ENCODE data around the gene SGIP1.

Gene SGIP1

DNA sequence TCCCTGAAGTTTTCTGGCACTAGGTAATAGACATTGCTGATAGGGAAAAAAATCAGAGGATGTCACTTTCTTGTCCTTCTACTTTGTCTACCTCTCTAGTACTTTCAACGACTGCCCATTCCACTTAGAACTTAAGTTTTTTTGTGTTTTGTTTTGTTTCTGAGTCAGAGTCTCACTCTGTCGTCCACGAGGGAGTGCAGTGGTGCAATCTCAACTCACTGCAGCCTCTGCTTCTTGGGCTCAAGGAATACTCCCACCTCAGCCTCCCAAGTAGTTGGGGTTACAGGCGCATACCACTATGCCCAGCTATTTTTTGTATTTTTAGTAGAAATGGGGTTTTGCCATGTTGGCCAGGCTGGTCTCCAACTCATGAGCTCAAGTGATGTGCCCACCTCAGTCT is 79.2 kb downstream of the SGIP1 start:
- TF ChIP-seq POLR2AphosphoS5 (IDR thresholded peaks at IDR 0.05; ENCODE audit: low read depth, low read length) = no peak
- TF ChIP-seq PAX5 (IDR thresholded peaks at IDR 0.05; ENCODE audit: insufficient read depth, low read length, severe bottlenecking) = no peak
- no peak for TF ChIP-seq SPI1 (IDR thresholded peaks at IDR 0.05; ENCODE audit: low read depth, low read length)
- no peak for TF ChIP-seq TAF1 (IDR thresholded peaks at IDR 0.05; ENCODE audit: low read depth, low read length)
- no peak for TF ChIP-seq POLR2A (IDR thresholded peaks at IDR 0.05; ENCODE audit: low read depth, low read length)
- TF ChIP-seq POU2F2 (IDR thresholded peaks at IDR 0.05; ENCODE audit: low read depth, low read length) = no peak
- no peak for FAIRE-seq
- no peak for DNase-seq (ENCODE audit: insufficient read length, low spot score)

DNA sequence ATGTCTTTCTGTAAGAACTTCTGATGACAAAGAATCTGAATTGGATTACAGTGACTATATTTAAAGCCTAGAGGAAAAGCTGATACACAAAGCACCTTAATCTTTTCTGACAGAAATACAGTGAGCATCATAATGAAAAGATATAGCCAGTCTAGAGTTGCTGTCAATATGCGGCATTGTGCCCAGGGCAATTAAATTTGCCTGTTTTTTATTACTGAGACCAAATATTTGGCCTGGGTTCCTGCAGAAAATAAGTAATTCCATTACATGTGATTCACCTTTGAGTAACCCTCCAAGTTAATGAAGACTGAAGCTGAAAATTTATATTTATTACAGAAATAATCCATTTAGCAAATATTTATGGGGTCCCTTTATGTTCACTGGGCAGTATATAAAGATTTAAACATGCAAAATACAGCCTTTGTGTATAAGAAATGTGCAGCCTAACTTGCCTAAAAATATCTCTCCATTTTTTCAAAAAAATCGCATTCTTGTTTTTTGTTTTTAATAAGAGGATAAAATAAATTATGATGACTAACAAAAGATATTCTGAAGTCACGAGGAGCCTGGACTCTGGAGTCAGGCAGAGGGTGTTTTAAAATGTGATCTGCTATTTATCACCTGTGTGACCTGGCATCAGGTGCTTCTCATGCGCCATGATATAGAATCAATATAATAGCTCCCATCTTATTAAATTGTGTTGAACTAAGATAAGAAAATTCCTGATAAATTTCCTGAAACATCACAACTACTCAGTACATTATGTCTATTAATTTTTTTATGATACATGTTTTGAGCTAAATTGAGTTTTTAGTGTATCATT is 83.6 kb downstream of the SGIP1 start:
- DNase-seq (ENCODE audit: insufficient read length, low spot score) (no peak), FAIRE-seq (no peak)
- TF ChIP-seq SPI1 (IDR thresholded peaks at IDR 0.05; ENCODE audit: low read depth, low read length) (no peak), PAX5 (IDR thresholded peaks at IDR 0.05; ENCODE audit: insufficient read depth, low read length, severe bottlenecking) (no peak), POU2F2 (IDR thresholded peaks at IDR 0.05; ENCODE audit: low read depth, low read length) (no peak), POLR2AphosphoS5 (IDR thresholded peaks at IDR 0.05; ENCODE audit: low read depth, low read length) (no peak), TAF1 (IDR thresholded peaks at IDR 0.05; ENCODE audit: low read depth, low read length) (no peak), POLR2A (IDR thresholded peaks at IDR 0.05; ENCODE audit: low read depth, low read length) (no peak)

DNA sequence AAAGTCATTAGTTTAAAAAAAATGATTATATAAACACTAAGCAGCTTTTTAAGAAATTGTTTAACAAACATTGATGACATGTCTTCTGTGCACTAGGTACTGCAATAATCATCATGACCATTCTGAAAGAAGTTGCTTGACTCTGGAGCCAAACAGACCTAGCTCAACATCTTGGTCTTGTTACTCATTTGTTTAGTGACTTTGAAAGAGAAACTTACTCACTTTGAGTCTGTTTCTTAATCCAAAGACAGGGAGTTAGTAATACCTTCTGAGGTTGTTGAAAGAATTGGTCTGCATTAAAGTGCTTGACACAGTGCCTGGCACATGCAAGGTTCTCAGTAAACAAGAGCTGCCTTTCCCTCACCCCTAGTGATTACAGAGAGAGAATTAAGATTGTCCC is 84.4 kb downstream of the SGIP1 start:
- TF ChIP-seq SPI1 (IDR thresholded peaks at IDR 0.05; ENCODE audit: low read depth, low read length) = no peak
- TF ChIP-seq POU2F2 (IDR thresholded peaks at IDR 0.05; ENCODE audit: low read depth, low read length) = no peak
- TF ChIP-seq POLR2AphosphoS5 (IDR thresholded peaks at IDR 0.05; ENCODE audit: low read depth, low read length) = no peak
- TF ChIP-seq TAF1 (IDR thresholded peaks at IDR 0.05; ENCODE audit: low read depth, low read length) = no peak
- no peak for TF ChIP-seq PAX5 (IDR thresholded peaks at IDR 0.05; ENCODE audit: insufficient read depth, low read length, severe bottlenecking)
- TF ChIP-seq POLR2A (IDR thresholded peaks at IDR 0.05; ENCODE audit: low read depth, low read length) = no peak
- DNase-seq (ENCODE audit: insufficient read length, low spot score) (no peak), FAIRE-seq (no peak)

DNA sequence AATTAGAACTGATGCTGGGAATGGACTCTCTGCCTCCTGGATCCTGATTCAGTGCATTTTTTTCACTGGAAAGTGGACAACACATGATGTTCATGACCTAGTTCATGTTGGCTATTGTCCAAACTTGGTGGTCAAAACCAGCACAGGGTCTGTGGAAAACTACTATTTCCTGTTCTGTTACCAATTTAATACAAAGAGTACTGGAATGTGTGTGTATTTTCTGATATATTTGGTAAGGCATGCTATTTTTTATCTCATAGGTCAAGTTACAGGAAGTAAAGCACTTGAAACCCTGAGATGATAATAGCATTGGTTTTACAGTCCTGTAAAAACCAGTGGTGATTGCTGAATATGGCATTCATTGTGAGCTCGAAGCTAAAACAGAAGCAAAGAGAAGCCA is 89.9 kb downstream of the SGIP1 start:
- FAIRE-seq (no peak), DNase-seq (ENCODE audit: insufficient read length, low spot score) (no peak)
- no peak for TF ChIP-seq POLR2AphosphoS5 (IDR thresholded peaks at IDR 0.05; ENCODE audit: low read depth, low read length)
- no peak for TF ChIP-seq PAX5 (IDR thresholded peaks at IDR 0.05; ENCODE audit: insufficient read depth, low read length, severe bottlenecking)
- TF ChIP-seq POU2F2 (IDR thresholded peaks at IDR 0.05; ENCODE audit: low read depth, low read length) = no peak
- TF ChIP-seq POLR2A (IDR thresholded peaks at IDR 0.05; ENCODE audit: low read depth, low read length) = no peak
- TF ChIP-seq TAF1 (IDR thresholded peaks at IDR 0.05; ENCODE audit: low read depth, low read length) = no peak
- no peak for TF ChIP-seq SPI1 (IDR thresholded peaks at IDR 0.05; ENCODE audit: low read depth, low read length)

DNA sequence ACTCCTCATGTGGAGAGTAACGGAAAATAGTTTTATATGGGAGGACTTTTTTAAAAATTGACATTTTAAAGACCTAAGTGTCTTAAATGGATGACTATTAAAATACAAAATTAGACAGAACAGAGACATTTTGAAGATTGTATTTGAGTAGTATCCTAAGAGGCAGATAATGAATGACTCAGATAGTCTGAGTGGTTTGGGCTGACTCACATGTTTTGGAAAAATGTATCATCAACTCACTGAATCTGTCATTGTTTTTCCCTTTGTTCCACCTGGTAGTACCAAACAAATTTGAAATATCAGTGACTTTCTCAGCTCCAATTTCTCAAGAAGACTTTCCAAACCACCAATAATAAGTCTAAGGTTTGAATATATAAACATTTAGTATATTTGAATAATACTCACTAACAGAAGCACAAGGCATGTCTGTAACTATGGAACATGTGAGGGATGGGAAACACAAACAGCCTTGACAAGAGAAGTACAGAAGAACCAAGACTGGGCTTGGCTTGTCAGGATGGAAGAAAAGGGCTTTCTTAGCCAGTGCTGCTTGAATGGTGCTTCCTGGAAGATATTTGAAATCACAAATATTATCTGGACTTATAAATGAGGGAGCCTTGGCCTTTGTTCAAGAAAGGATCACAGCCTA is 90.6 kb downstream of the SGIP1 start:
- TF ChIP-seq TAF1 (IDR thresholded peaks at IDR 0.05; ENCODE audit: low read depth, low read length) (no peak), POLR2A (IDR thresholded peaks at IDR 0.05; ENCODE audit: low read depth, low read length) (no peak), POLR2AphosphoS5 (IDR thresholded peaks at IDR 0.05; ENCODE audit: low read depth, low read length) (no peak), POU2F2 (IDR thresholded peaks at IDR 0.05; ENCODE audit: low read depth, low read length) (no peak)
- no peak for FAIRE-seq
- DNase-seq (ENCODE audit: insufficient read length, low spot score) = no peak

DNA sequence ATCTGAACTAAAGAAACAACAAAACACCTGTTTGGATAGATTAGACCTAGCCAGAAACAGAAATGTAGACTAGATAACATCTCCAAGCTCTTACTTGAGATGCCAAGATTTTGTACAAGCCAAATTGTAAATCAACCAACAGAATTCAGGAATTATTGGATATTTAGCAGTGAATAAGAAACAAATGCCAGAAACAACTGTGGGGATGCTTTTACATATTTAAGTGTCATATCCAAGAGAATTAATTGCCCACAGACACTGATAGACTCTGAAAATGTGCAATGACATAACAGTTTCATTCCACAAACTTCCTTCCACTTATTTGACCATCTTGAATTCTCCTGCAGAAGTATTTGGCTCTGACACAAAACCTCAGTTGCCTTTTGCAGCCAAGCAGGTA is 92.3 kb downstream of the SGIP1 start:
- DNase-seq (ENCODE audit: insufficient read length, low spot score) = no peak
- TF ChIP-seq SPI1 (IDR thresholded peaks at IDR 0.05; ENCODE audit: low read depth, low read length) (no peak), POLR2AphosphoS5 (IDR thresholded peaks at IDR 0.05; ENCODE audit: low read depth, low read length) (no peak), PAX5 (IDR thresholded peaks at IDR 0.05; ENCODE audit: insufficient read depth, low read length, severe bottlenecking) (no peak), POU2F2 (IDR thresholded peaks at IDR 0.05; ENCODE audit: low read depth, low read length) (no peak), TAF1 (IDR thresholded peaks at IDR 0.05; ENCODE audit: low read depth, low read length) (no peak), POLR2A (IDR thresholded peaks at IDR 0.05; ENCODE audit: low read depth, low read length) (no peak)
- FAIRE-seq = no peak

DNA sequence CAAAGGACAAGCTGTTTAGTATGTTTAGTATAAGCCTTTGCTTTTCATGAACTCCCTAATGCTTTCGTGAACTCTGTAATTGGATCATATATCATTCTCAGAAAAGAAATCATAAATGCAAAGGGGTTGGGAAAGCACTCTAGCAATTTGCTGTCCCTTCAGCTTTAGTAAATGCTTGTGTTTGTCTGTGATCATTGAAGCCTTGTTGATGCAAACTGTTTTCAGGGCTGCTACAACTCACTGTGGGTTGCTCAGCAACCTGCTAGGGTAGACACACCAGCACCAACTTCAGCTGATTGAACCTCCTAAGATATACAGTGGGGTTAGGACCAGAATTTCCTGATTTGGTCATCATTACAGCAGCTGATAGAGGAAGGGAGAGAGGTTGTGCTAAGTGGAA is 95.0 kb downstream of the SGIP1 start:
- no peak for TF ChIP-seq PAX5 (IDR thresholded peaks at IDR 0.05; ENCODE audit: insufficient read depth, low read length, severe bottlenecking)
- no peak for TF ChIP-seq SPI1 (IDR thresholded peaks at IDR 0.05; ENCODE audit: low read depth, low read length)
- DNase-seq (ENCODE audit: insufficient read length, low spot score) = no peak

DNA sequence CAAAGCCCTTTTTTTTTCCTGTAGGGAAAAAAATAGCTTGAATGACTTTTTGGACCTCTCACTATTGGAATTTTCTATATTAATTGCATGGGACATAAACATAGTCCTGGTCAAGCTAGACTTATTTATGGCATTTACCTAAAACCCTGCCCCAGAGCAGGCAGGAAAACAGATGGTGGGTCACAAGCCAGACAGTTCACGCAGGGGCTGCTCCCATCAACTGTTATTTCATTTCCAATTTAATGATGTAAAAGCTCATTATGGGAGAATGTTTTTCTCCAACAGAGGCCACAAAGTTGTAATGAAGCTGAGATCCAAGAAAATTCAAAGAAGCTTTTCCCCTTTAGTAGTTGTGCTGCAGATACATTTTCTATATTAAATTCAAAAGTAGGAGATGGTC is 99.2 kb downstream of the SGIP1 start:
- TF ChIP-seq SPI1 (IDR thresholded peaks at IDR 0.05; ENCODE audit: low read depth, low read length) (no peak), POLR2AphosphoS5 (IDR thresholded peaks at IDR 0.05; ENCODE audit: low read depth, low read length) (no peak), POU2F2 (IDR thresholded peaks at IDR 0.05; ENCODE audit: low read depth, low read length) (no peak), TAF1 (IDR thresholded peaks at IDR 0.05; ENCODE audit: low read depth, low read length) (no peak), PAX5 (IDR thresholded peaks at IDR 0.05; ENCODE audit: insufficient read depth, low read length, severe bottlenecking) (no peak), POLR2A (IDR thresholded peaks at IDR 0.05; ENCODE audit: low read depth, low read length) (no peak)
- DNase-seq (ENCODE audit: insufficient read length, low spot score) = no peak
- FAIRE-seq = no peak

More for the DNA sequence above, 95.0 kb downstream of the SGIP1 start:
- FAIRE-seq = no peak

DNA sequence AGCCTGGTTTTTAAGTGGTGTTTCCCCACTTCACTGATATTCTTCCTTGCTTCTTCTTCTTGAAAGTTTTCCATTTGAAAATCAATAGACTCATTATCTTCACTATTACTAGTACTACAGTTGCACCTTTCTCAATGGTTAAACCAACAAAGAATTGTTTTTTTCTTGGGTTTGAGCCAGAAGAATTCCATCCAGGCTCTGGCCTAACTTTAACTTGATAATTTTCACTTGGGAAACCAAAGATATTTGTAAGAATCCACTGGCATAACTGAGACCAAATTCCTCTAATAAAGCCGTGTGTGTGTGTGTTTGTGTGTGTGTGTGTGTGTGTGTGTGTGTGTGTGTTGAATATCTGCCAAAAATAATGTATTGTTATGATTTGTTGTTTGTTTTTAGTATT is 103.2 kb downstream of the SGIP1 start:
- FAIRE-seq = no peak
- no peak for DNase-seq (ENCODE audit: insufficient read length, low spot score)
- TF ChIP-seq PAX5 (IDR thresholded peaks at IDR 0.05; ENCODE audit: insufficient read depth, low read length, severe bottlenecking) (no peak), POLR2AphosphoS5 (IDR thresholded peaks at IDR 0.05; ENCODE audit: low read depth, low read length) (no peak), POU2F2 (IDR thresholded peaks at IDR 0.05; ENCODE audit: low read depth, low read length) (no peak), POLR2A (IDR thresholded peaks at IDR 0.05; ENCODE audit: low read depth, low read length) (no peak), TAF1 (IDR thresholded peaks at IDR 0.05; ENCODE audit: low read depth, low read length) (no peak), SPI1 (IDR thresholded peaks at IDR 0.05; ENCODE audit: low read depth, low read length) (no peak)
